HFF-Myc (cell line): Measurements from ENCODE around the gene ZNF808.
"Not testable (repeated sequence)": the region's sequence is repeated elsewhere in the genome, so short reads cannot be mapped to it uniquely, and the experiment has no call there.

ENCODE experiments used
- DNase-seq: peaks from one replicate; pipeline ENCODE4 v3.0.0-alpha.2; 2011; ENCODE audit warnings: low read depth; ENCODE audit errors: extremely low read depth
- H3K4me3 ChIP-seq: replicated peaks from 2 replicates; pipeline ENCODE4 v1.5.1; 2011; ENCODE audit warnings: low read depth, mild to moderate bottlenecking, control low read depth, low read length
- CTCF ChIP-seq: IDR thresholded peaks from 2 replicates; pipeline ENCODE4 v1.5.1; 2012; ENCODE audit warnings: mild to moderate bottlenecking, low read depth, low read length, control low read depth; ENCODE audit errors: missing control alignments

The ZNF808 gene

GRCh38 chr19:52541608-52542007, 14.1 kb downstream of the ZNF808 start:
- no peak for TF ChIP-seq CTCF
- no peak overlapping the region for H3K4me3 ChIP-seq
- no peak for DNase-seq

- not testable (repeated sequence) for H3K4me3 ChIP-seq, DNase-seq
These were observed 15.1 kb downstream of the ZNF808 start for GRCh38 chr19:52542541-52542940.

- H3K4me3 ChIP-seq: no peak overlapping the region
- DNase-seq: no peak
- TF ChIP-seq CTCF: no peak
These were observed 15.7 kb downstream of the ZNF808 start for GRCh38 chr19:52542984-52543664.

GRCh38 chr19:52554216-52554971, 26.9 kb downstream of the ZNF808 start:
- DNase-seq: no peak
- TF ChIP-seq CTCF: no peak

GRCh38 chr19:52557231-52557995, 29.9 kb downstream of the ZNF808 start:
- no peak for DNase-seq
- no peak overlapping the region for H3K4me3 ChIP-seq
- TF ChIP-seq CTCF: no peak

More at GRCh38 chr19:52554216-52554971, 26.9 kb downstream of the ZNF808 start:
- H3K4me3 ChIP-seq: no peak overlapping the region

- H3K4me3 ChIP-seq, DNase-seq: not testable (repeated sequence)
These were observed 31.4 kb downstream of the ZNF808 start for GRCh38 chr19:52558732-52559445.

- not testable (repeated sequence) for H3K4me3 ChIP-seq, DNase-seq
These were observed 34.1 kb downstream of the ZNF808 start for GRCh38 chr19:52561611-52562010.

GRCh38 chr19:52566121-52566520, 38.7 kb downstream of the ZNF808 start:
- DNase-seq: no peak
- no peak overlapping the region for H3K4me3 ChIP-seq
- no peak for TF ChIP-seq CTCF
